HEK293 (cell line): Measurements from ENCODE around the gene RIGI.

Source experiments
- CTCF ChIA-PET: fragments of 350-600 bp; formaldehyde crosslinking; extraction: SDS; loops from one replicate; lab custom pipeline; 2021; ENCODE audit warnings: antibody characterized with exemption; lab: Yijun Ruan, JAX
- POLR2A ChIA-PET: fragments of 300-600 bp; formaldehyde crosslinking; extraction: SDS; loops from one replicate; lab custom pipeline; 2020; ENCODE audit warnings: antibody characterized with exemption, inconsistent platforms; lab: Yijun Ruan, JAX
- H3K27ac ChIP-seq: fragments of 200-500 bp; sonication (Bioruptor generic); 2 replicates; pipeline ENCODE4 v1.5.1; 2014; ENCODE audit warnings: low read depth, low read length, control low read depth, inconsistent platforms; ENCODE audit errors: extremely low read depth
- H3K36me3 ChIP-seq, 2 experiments: fragments of 200-500 bp in 1 of 2; sonication (Bioruptor generic) in 1 of 2; 1 replicate in 1 of 2; 2 replicates in 1 of 2; pipeline ENCODE4 v1.5.1; 2014 to 2017; ENCODE audit warnings: inconsistent platforms in 2 of 2, low read length in 2 of 2; ENCODE audit not compliant: control insufficient read depth in 2 of 2, insufficient read depth in 1 of 2
- H3K4me1 ChIP-seq: fragments of 200-500 bp; sonication (Bioruptor generic); 2 replicates; pipeline ENCODE4 v1.5.1; 2014; ENCODE audit warnings: mild to moderate bottlenecking, low read length, inconsistent platforms; ENCODE audit not compliant: control insufficient read depth, insufficient read depth
- H3K4me3 ChIP-seq: 2 replicates; pipeline ENCODE4 v1.5.1; 2011; ENCODE audit warnings: low read depth, mild to moderate bottlenecking, control low read depth, low read length, moderate library complexity
- H3K9me3 ChIP-seq: fragments of 200-500 bp; sonication (Bioruptor generic); 2 replicates; pipeline ENCODE4 v1.5.1; 2014; ENCODE audit warnings: low read depth, low read length, inconsistent platforms; ENCODE audit not compliant: control insufficient read depth, insufficient read depth
- HOXA7 ChIP-seq: sonication (generic); formaldehyde crosslinking; IDR thresholded peaks from 2 replicates; pipeline ENCODE4 v1.8.1; 2022; ENCODE audit warnings: missing genetic modification reagents, borderline replicate concordance
- HOXD13 ChIP-seq: sonication (generic); formaldehyde crosslinking; IDR thresholded peaks from 2 replicates; pipeline ENCODE4 v1.8.0; 2022; ENCODE audit warnings: missing genetic modification reagents, borderline replicate concordance
- KLF10 ChIP-seq: fragments of 450-650 bp; IDR thresholded peaks from 2 replicates; pipeline ENCODE4 v1.5.1; 2018; ENCODE audit warnings: missing biosample characterization, mild to moderate bottlenecking, missing genetic modification characterization
- KLF17 ChIP-seq: fragments of 450-650 bp; formaldehyde crosslinking; IDR thresholded peaks from 2 replicates; pipeline ENCODE4 v1.5.1; 2016; ENCODE audit warnings: missing biosample characterization, missing genetic modification characterization
- MYNN ChIP-seq: fragments of 450-650 bp; formaldehyde crosslinking; IDR thresholded peaks from 2 replicates; pipeline ENCODE4 v1.5.1; 2016; ENCODE audit warnings: missing biosample characterization, missing genetic modification characterization, borderline replicate concordance
- PATZ1 ChIP-seq: fragments of 450-650 bp; formaldehyde crosslinking; IDR thresholded peaks from 2 replicates; pipeline ENCODE4 v1.5.1; 2016; ENCODE audit warnings: missing biosample characterization, missing genetic modification characterization
- PRDM1 ChIP-seq: fragments of 450-650 bp; formaldehyde crosslinking; IDR thresholded peaks from 2 replicates; pipeline ENCODE4; 2016; ENCODE audit warnings: missing biosample characterization, missing genetic modification characterization
- SP7 ChIP-seq: fragments of 450-650 bp; formaldehyde crosslinking; IDR thresholded peaks from 2 replicates; pipeline ENCODE4 v1.5.1; 2016; ENCODE audit warnings: missing biosample characterization, missing genetic modification characterization
- ZBTB26 ChIP-seq: fragments of 450-650 bp; formaldehyde crosslinking; optimal IDR thresholded peaks from 2 replicates; pipeline ENCODE3; 2016; ENCODE audit warnings: missing biosample characterization, mild to moderate bottlenecking, missing genetic modification characterization
- ZBTB6 ChIP-seq: fragments of 450-650 bp; formaldehyde crosslinking; IDR thresholded peaks from 2 replicates; pipeline ENCODE4 v1.5.1; 2017; ENCODE audit warnings: missing biosample characterization, missing genetic modification characterization
- ZFP3 ChIP-seq: fragments of 450-650 bp; formaldehyde crosslinking; IDR thresholded peaks from 2 replicates; pipeline ENCODE4 v1.5.1; 2016; ENCODE audit warnings: low read depth, missing biosample characterization, missing genetic modification characterization
- ZNF2 ChIP-seq: fragments of 450-650 bp; formaldehyde crosslinking; IDR thresholded peaks from 2 replicates; pipeline ENCODE4 v1.5.1; 2016; ENCODE audit warnings: missing biosample characterization, missing genetic modification characterization
- ZNF335 ChIP-seq: fragments of 450-650 bp; formaldehyde crosslinking; conservative IDR thresholded peaks from 2 replicates; pipeline ENCODE4 v1.5.1; 2016; ENCODE audit warnings: missing biosample characterization, missing genetic modification characterization
- ZNF350 ChIP-seq: fragments of 450-650 bp; formaldehyde crosslinking; IDR thresholded peaks from 2 replicates; pipeline ENCODE4 v1.5.0; 2017; ENCODE audit warnings: missing biosample characterization, mild to moderate bottlenecking, missing genetic modification characterization
- ZNF639 ChIP-seq: fragments of 450-650 bp; formaldehyde crosslinking; IDR thresholded peaks from 2 replicates; pipeline ENCODE4 v1.5.1; 2016; ENCODE audit warnings: missing biosample characterization, missing genetic modification characterization
- ZNF660 ChIP-seq: fragments of 450-650 bp; IDR thresholded peaks from 2 replicates; pipeline ENCODE4 v1.5.1; 2018; ENCODE audit warnings: missing biosample characterization, mild to moderate bottlenecking, missing genetic modification characterization
- ZNF76 ChIP-seq: fragments of 450-650 bp; formaldehyde crosslinking; IDR thresholded peaks from 2 replicates; pipeline ENCODE4; 2016; ENCODE audit warnings: low read depth, missing biosample characterization, missing genetic modification characterization, borderline replicate concordance

Gene RIGI

GRCh38 chr9:32483343-32483742 lies 42.7 kb downstream of the RIGI start:
- H3K4me1 ChIP-seq: no peaks in the 10 kb centered on the region
- CTCF ChIA-PET: interaction anchor here (1.6 kb wide), 1 partner anchor 9 kb away, joined by 3 read pairs; no protein-coding TSS in a partner anchor
- POLR2A ChIA-PET: no interaction called here

More at GRCh38 chr9:32483343-32483742, 42.7 kb downstream of the RIGI start:
- TF ChIP-seq SP7 (tag by site-specific recombination) (no peak), ZBTB26 (tag by site-specific recombination) (no peak), KLF17 (no peak), HOXD13 (CRISPR knock-in tag) (no peak), ZFP3 (tag by site-specific recombination) (no peak), MYNN (tag by site-specific recombination) (no peak), ZNF350 (tag by site-specific recombination) (no peak), ZNF335 (no peak), ZNF2 (tag by site-specific recombination) (no peak), ZBTB6 (no peak), ZNF660 (tag by site-specific recombination) (no peak), PRDM1 (no peak), ZNF639 (tag by site-specific recombination) (no peak), KLF10 (tag by site-specific recombination) (no peak), ZNF76 (tag by site-specific recombination) (no peak), PATZ1 (tag by site-specific recombination) (no peak), HOXA7 (CRISPR knock-in tag) (no peak)
- Histone ChIP-seq H3K4me3 (no peak overlapping the region), H3K9me3 (no peaks in the 10 kb centered on the region), H3K36me3 (peaks cover 0 to 64% of the 10 kb centered on the region in 2 experiments; a peak in 1 of 3 replicates), H3K27ac (no peak overlapping the region)
